KMS-11 (cell line): ENCODE data around the gene DPP9.
A peak's percentile ranks its signal among the peaks of the same experiment; 100 is the strongest.

Experiments used
- H2AFZ ChIP-seq: fragments of 200-600 bp; sonication (generic); 2 replicates; pipeline ENCODE4 v1.6.1; 2016; ENCODE audit warnings: antibody characterized with exemption, mixed run types, low read depth
- H3K27ac ChIP-seq: fragments of 200-600 bp; sonication (generic); 2 replicates; pipeline ENCODE4 v1.6.1; 2016; ENCODE audit warnings: mild to moderate bottlenecking, mixed run types
- H3K27me3 ChIP-seq: fragments of 200-600 bp; sonication (generic); 2 replicates; pipeline ENCODE4 v1.6.1; 2017; ENCODE audit warnings: mild to moderate bottlenecking, low read depth, mixed run types, moderate library complexity; ENCODE audit not compliant: insufficient read depth
- H3K36me3 ChIP-seq: fragments of 200-600 bp; sonication (generic); 2 replicates; pipeline ENCODE4 v1.6.1; 2017; ENCODE audit warnings: mild to moderate bottlenecking, mixed run types; ENCODE audit not compliant: insufficient read depth
- H3K4me1 ChIP-seq: fragments of 200-600 bp; sonication (generic); 2 replicates; pipeline ENCODE4 v1.6.1; 2016; ENCODE audit warnings: mild to moderate bottlenecking, low read depth, mixed run types; ENCODE audit not compliant: poor library complexity, severe bottlenecking
- H3K4me2 ChIP-seq: fragments of 200-600 bp; sonication (generic); 2 replicates; pipeline ENCODE4 v1.7.0; 2016; ENCODE audit warnings: mild to moderate bottlenecking, mixed run types
- H3K4me3 ChIP-seq: fragments of 200-600 bp; sonication (generic); IDR thresholded peaks from 2 replicates; pipeline ENCODE4 v1.6.1; 2017; ENCODE audit warnings: low read depth, low read length, mixed read lengths; ENCODE audit not compliant: insufficient read depth
- H3K79me2 ChIP-seq: fragments of 200-600 bp; sonication (generic); 2 replicates; pipeline ENCODE4 v1.6.1; 2016; ENCODE audit warnings: low read depth, mixed run types; ENCODE audit not compliant: insufficient read depth
- H3K9ac ChIP-seq: fragments of 200-600 bp; sonication (generic); 2 replicates; pipeline ENCODE4 v1.6.1; 2016; ENCODE audit warnings: mild to moderate bottlenecking, mixed run types
- H4K20me1 ChIP-seq: fragments of 200-600 bp; sonication (generic); 2 replicates; pipeline ENCODE4 v1.6.1; 2016; ENCODE audit warnings: mild to moderate bottlenecking, mixed run types; ENCODE audit not compliant: insufficient read depth
- CTCF ChIP-seq: fragments of 200-600 bp; sonication (generic); conservative IDR thresholded peaks from 2 replicates; pipeline ENCODE4 v1.6.1; 2017; ENCODE audit warnings: low read depth, mild to moderate bottlenecking, antibody characterized with exemption, low read length, moderate library complexity, mixed read lengths

Gene DPP9

GRCh38 chr19:4764393-4764660 lies 40.7 kb upstream of the DPP9 start:
- H3K27ac ChIP-seq = no peak overlapping the region
- no peaks in the 10 kb centered on the region for H4K20me1 ChIP-seq
- no peaks in the 10 kb centered on the region for H3K36me3 ChIP-seq

GRCh38 chr19:4763021-4763420 lies 39.4 kb upstream of the DPP9 start:
- Histone ChIP-seq H3K79me2 (no peaks in the 10 kb centered on the region), H2AFZ (no peak overlapping the region), H3K36me3 (no peaks in the 10 kb centered on the region), H3K4me1 (peaks cover 7% of the 10 kb centered on the region), H3K27ac (no peak overlapping the region), H4K20me1 (no peaks in the 10 kb centered on the region), H3K9ac (no peak overlapping the region), H3K4me3 (no peak overlapping the region), H3K27me3 (peaks cover 77% of the 10 kb centered on the region), H3K4me2 (no peak overlapping the region)
- TF ChIP-seq CTCF = no peak

More at GRCh38 chr19:4764393-4764660, 40.7 kb upstream of the DPP9 start:
- no peak overlapping the region for H3K4me3 ChIP-seq
- H3K4me2 ChIP-seq = no peak overlapping the region
- H2AFZ ChIP-seq = no peak overlapping the region
- no peaks in the 10 kb centered on the region for H3K79me2 ChIP-seq
- peaks cover 66% of the 10 kb centered on the region for H3K27me3 ChIP-seq
- no peak overlapping the region for H3K9ac ChIP-seq
- peaks cover 7% of the 10 kb centered on the region for H3K4me1 ChIP-seq
- TF ChIP-seq CTCF = no peak

DNA sequence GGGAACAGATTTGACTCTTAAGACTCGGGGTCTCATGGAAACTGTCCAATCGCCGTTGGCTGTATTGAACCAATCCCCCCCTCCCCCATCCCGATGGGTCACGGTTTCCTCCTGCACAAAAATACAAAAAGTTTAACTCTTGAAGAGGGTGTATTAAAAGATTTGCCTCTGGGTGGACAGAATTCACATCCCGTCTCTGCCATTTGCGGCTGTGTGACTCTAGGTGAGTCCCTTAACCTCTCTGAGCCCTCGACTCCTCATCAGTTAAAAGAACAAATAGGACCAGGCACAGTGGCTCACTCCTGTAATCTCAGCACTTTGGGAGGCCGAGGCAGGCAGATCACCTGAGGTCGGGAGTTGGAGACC lies 36.6 kb upstream of the DPP9 start:
- no peak for TF ChIP-seq CTCF
- no peak overlapping the region for H2AFZ ChIP-seq

GRCh38 chr19:4759388-4760284 lies 36.0 kb upstream of the DPP9 start:
- Histone ChIP-seq H3K4me2 (peak overlapping the region; percentile 51), H3K36me3 (no peaks in the 10 kb centered on the region), H3K27me3 (peaks cover 66% of the 10 kb centered on the region), H4K20me1 (no peaks in the 10 kb centered on the region), H3K27ac (no peak overlapping the region), H3K4me3 (no peak overlapping the region), H3K9ac (no peak overlapping the region), H2AFZ (no peak overlapping the region), H3K4me1 (peaks cover 7% of the 10 kb centered on the region), H3K79me2 (no peaks in the 10 kb centered on the region)
- TF ChIP-seq CTCF = no peak

More for the DNA sequence above, 36.6 kb upstream of the DPP9 start:
- peaks cover 7% of the 10 kb centered on the region for H3K4me1 ChIP-seq
- H3K27ac ChIP-seq = no peak overlapping the region
- H3K4me3 ChIP-seq = no peak overlapping the region
- peak overlapping the region; percentile 51 for H3K4me2 ChIP-seq
- peaks cover 69% of the 10 kb centered on the region for H3K27me3 ChIP-seq
- H3K36me3 ChIP-seq = no peaks in the 10 kb centered on the region
- no peaks in the 10 kb centered on the region for H3K79me2 ChIP-seq
- no peaks in the 10 kb centered on the region for H4K20me1 ChIP-seq
- H3K9ac ChIP-seq = no peak overlapping the region
